Activated T-cell treated with anti-CD3 and anti-CD28 coated beads, Interleukin-2, amount 50 U/mL, for 24 hours (primary cell): ENCODE results near the gene IFNGR1.
"Not testable (repeated sequence)": the region's sequence is repeated elsewhere in the genome, so short reads cannot be mapped to it uniquely, and the experiment has no call there.

Experiments used
- DNase-seq: peaks from one replicate; pipeline ENCODE4 v3.0.0-alpha.2; 2020
- H3K27ac Mint-ChIP-seq: 2 replicates; pipeline ENCODE4 v1.8.0; 2020; ENCODE audit warnings: mild to moderate bottlenecking, mixed read lengths
- H3K27me3 Mint-ChIP-seq: 2 replicates; pipeline ENCODE4 v1.8.0; 2020; ENCODE audit warnings: mixed read lengths
- H3K36me3 Mint-ChIP-seq: 2 replicates; pipeline ENCODE4 v1.8.0; 2020; ENCODE audit warnings: low read depth, mixed read lengths
- H3K4me1 Mint-ChIP-seq: 2 replicates; pipeline ENCODE4 v1.8.0; 2020; ENCODE audit warnings: low read depth, mixed read lengths
- H3K4me3 Mint-ChIP-seq: 2 replicates; pipeline ENCODE4 v1.8.0; 2020; ENCODE audit warnings: mild to moderate bottlenecking, moderate library complexity, mixed read lengths
- H3K9me3 Mint-ChIP-seq: 2 replicates; pipeline ENCODE4 v1.8.0; 2020; ENCODE audit warnings: mixed read lengths

Gene IFNGR1

DNA sequence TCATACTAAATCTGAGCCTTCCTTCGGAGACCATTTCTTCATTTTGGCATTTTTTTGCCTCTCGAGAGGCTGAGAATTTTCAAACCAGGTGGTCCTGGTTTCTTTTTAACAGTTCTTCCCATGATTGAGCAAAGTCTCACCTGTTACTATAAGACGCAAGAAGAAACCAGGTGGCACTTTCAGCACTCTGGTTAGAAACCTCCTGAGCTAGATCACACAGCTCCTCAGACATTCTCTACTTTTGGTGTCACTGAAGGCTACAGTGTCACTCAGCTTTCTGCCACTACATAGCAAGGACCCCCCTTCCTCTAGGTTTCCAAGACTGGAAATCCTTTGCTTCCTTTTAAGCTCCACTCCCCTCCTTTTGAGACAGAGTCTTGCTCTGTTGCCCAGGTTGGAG lies 7.3 kb downstream of the IFNGR1 start:
- H3K4me1 Mint-ChIP-seq: peaks cover 47% of the 10 kb centered on the region

DNA sequence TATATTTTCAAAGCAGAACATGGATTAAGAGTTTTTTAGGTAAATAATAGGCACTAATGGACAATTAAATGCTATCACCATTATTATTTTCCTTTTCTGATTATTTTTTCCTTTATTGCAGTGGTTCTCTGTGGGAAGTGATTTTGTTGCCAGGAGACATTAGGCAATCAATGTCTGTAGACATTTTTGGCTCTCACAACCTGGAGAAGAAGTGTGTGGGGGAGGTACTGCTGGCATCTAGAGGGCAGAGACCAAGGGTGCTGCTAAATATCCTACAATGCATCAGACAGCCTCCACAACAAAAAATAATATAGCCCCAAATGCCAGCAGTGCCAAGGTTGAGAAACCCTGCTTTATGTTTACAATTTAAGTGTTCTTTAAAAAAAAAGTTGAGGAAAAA lies 8.3 kb downstream of the IFNGR1 start:
- Mint-ChIP-seq H3K9me3 (peaks cover 10% of the 10 kb centered on the region), H3K27me3 (no peaks in the 10 kb centered on the region), H3K4me3 (no peak overlapping the region), H3K36me3 (peaks cover 39% of the 10 kb centered on the region), H3K27ac (no peak overlapping the region), H3K4me1 (peaks cover 40% of the 10 kb centered on the region)
- DNase-seq: no peak

More for the DNA sequence above, 7.3 kb downstream of the IFNGR1 start:
- no peak overlapping the region for H3K4me3 Mint-ChIP-seq
- DNase-seq: no peak
- H3K27me3 Mint-ChIP-seq: no peaks in the 10 kb centered on the region
- peaks cover 10% of the 10 kb centered on the region for H3K9me3 Mint-ChIP-seq
- H3K27ac Mint-ChIP-seq: no peak overlapping the region
- H3K36me3 Mint-ChIP-seq: peaks cover 30% of the 10 kb centered on the region

DNA sequence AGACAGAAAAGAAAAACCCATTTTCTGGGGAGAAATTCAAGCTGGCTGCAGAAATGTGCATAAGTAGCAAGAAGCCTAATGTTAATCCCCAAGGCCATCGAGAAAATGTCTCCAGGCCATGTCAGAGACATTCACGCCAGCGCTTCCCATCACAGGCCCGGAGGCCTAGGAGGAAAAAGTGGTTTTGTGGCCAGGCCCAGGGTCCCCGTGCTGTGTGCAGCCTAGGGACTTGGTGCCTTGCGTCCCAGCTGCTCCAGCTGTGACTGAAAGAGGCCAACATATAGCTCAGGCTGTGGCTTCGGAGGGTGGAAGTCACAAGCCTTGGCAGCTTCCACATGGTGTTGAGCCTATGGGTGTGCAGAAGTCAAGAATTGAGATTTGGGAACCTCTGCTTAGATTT lies 10.9 kb downstream of the IFNGR1 start:
- Mint-ChIP-seq H3K4me1 (peaks cover 21% of the 10 kb centered on the region), H3K27ac (no peak overlapping the region), H3K36me3 (peaks cover 63% of the 10 kb centered on the region), H3K9me3 (peaks cover 10% of the 10 kb centered on the region), H3K27me3 (no peaks in the 10 kb centered on the region), H3K4me3 (no peak overlapping the region)
- no peak for DNase-seq

DNA sequence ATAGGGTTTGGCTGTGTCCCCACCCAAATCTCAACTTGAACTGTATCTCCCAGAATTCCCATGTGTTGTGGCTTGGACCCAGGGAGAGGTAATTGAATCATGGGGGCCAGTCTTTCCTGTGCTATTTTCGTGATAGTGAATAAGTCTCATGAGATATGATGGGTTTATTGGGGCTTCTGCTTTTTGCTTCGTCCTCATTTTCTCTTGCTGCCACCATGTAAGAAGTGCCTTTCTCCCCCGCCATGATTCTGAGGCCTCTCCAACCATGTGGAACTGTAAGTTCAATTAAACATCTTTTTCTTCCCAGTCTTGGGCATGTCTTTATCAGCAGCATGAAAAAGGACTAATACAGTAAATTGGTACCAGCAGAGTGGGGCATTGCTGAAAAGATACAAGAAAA lies 11.7 kb downstream of the IFNGR1 start:
- Mint-ChIP-seq H3K36me3 (peaks cover 69% of the 10 kb centered on the region), H3K4me1 (peaks cover 17% of the 10 kb centered on the region)
- DNase-seq, H3K9me3 Mint-ChIP-seq, H3K4me3 Mint-ChIP-seq, H3K27me3 Mint-ChIP-seq, H3K27ac Mint-ChIP-seq: not testable (repeated sequence)

DNA sequence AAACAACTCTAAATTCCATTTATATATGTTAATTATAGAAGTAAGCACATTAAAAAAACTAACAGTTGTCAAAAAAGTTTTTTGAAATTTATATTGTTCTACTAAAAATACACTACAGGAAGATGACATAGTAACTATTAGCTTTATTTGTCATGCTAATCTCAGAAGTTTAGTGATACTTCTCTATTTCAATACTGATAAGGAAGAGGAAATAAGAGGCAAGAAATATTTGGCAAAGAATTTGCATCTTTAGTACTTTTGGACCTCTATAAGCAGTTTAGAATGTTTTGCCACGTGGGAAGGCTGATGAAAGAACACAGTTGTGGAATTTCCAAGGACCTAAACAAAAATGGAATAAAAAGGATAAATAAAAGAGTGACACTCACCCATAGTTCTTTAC lies 12.6 kb downstream of the IFNGR1 start:
- Mint-ChIP-seq H3K9me3 (peaks cover 10% of the 10 kb centered on the region), H3K27ac (no peak overlapping the region), H3K27me3 (no peaks in the 10 kb centered on the region), H3K4me1 (peaks cover 13% of the 10 kb centered on the region), H3K36me3 (peaks cover 76% of the 10 kb centered on the region), H3K4me3 (no peak overlapping the region)
- DNase-seq: no peak

DNA sequence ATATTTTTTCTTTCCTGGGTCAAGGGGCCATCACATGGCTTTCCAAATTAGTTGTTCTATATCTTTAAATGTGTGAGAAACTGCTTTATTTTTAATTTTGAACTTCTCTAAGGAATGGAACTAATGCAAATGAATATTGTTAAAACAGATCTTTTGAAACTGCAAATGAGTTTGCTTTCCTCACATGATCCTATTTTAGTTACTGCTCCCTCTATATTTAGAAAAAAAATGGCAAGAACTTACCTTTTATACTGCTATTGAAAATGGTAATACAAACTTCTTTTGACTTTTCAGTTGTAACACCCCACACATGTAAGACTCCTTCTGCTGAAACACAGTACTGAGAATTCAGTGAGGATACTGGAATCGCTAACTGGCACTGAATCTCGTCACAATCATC lies 15.9 kb downstream of the IFNGR1 start:
- H3K9me3 Mint-ChIP-seq: no peaks in the 10 kb centered on the region
- no peaks in the 10 kb centered on the region for H3K4me1 Mint-ChIP-seq
- H3K4me3 Mint-ChIP-seq: no peak overlapping the region
- no peaks in the 10 kb centered on the region for H3K27me3 Mint-ChIP-seq
- no peak for DNase-seq
- no peak overlapping the region for H3K27ac Mint-ChIP-seq
- H3K36me3 Mint-ChIP-seq: peaks cover 73% of the 10 kb centered on the region

DNA sequence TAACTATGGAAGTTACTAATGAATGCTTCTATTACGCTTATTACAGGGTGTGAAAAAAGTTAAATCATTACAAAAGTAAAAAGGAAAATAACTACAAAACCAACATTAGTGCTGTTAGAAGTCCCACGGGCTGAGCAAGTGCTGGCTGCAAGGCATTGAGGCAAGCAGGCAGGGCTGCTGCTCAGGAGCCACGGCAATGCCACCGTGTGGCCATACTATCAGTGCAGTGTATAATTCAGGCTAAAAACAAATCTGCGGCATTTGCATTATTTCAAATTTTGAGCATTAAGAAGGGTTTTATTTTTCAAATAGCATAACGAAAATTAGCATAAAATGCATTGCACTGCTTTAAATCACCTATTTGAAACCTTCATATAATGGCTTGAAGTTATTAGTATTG lies 17.1 kb downstream of the IFNGR1 start:
- H3K4me3 Mint-ChIP-seq: no peak overlapping the region
- no peaks in the 10 kb centered on the region for H3K27me3 Mint-ChIP-seq
- H3K27ac Mint-ChIP-seq: no peak overlapping the region
- no peaks in the 10 kb centered on the region for H3K9me3 Mint-ChIP-seq
- peaks cover 72% of the 10 kb centered on the region for H3K36me3 Mint-ChIP-seq
- no peak for DNase-seq
- peaks cover 5% of the 10 kb centered on the region for H3K4me1 Mint-ChIP-seq

DNA sequence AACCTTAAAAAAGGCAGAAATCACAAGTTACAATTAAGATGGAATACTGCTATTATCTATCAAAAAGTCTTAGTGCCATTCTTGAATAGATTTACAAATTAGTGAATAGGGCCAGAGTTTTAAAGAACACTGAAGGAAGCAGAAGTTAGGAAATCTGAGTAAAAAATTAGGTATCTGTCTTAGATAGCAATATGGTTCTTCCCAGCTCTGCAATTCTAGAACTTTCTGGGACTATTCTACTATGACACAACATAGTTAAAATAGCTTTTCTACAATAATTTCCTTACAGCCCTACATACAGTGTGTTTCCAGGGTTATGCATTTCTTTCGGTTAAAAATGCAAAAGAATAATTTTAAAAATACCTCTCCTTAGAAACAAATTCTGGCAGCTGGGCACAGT lies 18.2 kb downstream of the IFNGR1 start:
- Mint-ChIP-seq H3K27ac (no peak overlapping the region), H3K4me1 (peaks cover 8% of the 10 kb centered on the region), H3K27me3 (no peaks in the 10 kb centered on the region), H3K36me3 (peaks cover 63% of the 10 kb centered on the region), H3K9me3 (no peaks in the 10 kb centered on the region), H3K4me3 (no peak overlapping the region)
- DNase-seq: no peak

DNA sequence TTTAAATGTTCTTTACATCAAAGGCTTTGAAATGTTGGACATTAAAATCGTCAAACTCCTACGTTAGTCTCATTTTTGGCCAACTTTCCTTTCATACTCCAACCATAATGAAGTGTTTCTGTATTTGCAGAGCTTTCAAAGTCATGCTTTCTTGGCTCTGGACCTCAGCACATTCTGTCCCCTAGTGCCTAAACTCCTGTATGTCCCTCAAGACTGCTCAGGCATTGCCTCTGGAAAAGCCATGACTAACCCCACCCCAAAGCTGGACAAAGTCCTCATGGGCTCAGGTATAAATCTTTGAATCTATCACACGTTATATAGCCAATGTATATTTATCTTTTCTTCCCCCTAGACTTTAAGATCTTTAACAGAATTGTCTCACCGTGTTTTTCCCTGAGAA lies 18.9 kb downstream of the IFNGR1 start:
- no peaks in the 10 kb centered on the region for H3K9me3 Mint-ChIP-seq
- H3K27ac Mint-ChIP-seq: no peak overlapping the region
- H3K4me1 Mint-ChIP-seq: peaks cover 9% of the 10 kb centered on the region
- no peaks in the 10 kb centered on the region for H3K27me3 Mint-ChIP-seq
- H3K4me3 Mint-ChIP-seq: no peak overlapping the region
- peaks cover 56% of the 10 kb centered on the region for H3K36me3 Mint-ChIP-seq
- no peak for DNase-seq

DNA sequence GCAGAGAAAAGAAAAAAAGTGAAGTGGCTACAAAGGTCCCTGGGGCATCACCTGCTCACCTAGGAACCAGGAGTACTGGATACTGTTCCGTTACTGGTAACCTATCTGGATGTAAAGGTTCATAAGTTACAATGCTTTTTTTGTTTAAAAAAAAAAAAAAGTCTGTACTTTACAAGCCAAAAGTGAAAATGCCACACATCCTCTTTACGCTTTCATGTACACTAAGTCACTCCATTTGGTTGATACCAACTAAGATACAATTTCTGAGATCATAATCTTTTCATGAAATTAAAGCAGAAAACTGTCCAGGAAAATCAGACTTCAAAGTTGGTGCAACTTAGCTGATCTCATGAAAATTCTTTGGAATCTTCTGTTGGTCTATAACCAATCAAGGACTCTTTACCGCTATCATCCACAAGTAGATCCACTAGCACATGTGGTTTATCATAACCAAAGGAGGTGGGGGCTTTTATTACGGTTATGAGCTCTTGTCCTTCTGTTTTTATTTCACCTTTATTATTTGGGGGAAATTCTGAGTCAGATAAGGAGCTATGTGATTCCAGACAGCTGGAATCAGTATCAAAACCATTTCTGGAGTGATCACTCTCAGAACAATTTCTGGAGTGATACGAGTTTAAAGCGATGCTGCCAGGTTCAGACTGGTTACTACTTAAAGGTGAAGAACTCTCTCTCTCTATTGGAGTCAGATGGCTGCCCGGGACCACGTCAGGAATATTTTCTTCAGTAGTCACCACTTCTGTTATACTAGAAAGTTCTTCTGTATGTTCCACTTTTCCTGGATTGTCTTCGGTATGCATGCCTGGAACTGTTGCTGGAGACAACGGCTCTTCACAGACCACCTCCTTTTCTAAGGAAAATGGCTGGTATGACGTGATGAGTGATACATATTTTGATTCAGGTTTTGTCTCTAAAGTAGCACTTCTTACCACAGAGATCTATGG lies 21.2 kb downstream of the IFNGR1 start:
- Mint-ChIP-seq H3K4me3 (no peak overlapping the region), H3K27ac (no peak overlapping the region), H3K9me3 (no peaks in the 10 kb centered on the region), H3K4me1 (peaks cover 9% of the 10 kb centered on the region), H3K27me3 (no peaks in the 10 kb centered on the region), H3K36me3 (peaks cover 35% of the 10 kb centered on the region)
- no peak for DNase-seq

DNA sequence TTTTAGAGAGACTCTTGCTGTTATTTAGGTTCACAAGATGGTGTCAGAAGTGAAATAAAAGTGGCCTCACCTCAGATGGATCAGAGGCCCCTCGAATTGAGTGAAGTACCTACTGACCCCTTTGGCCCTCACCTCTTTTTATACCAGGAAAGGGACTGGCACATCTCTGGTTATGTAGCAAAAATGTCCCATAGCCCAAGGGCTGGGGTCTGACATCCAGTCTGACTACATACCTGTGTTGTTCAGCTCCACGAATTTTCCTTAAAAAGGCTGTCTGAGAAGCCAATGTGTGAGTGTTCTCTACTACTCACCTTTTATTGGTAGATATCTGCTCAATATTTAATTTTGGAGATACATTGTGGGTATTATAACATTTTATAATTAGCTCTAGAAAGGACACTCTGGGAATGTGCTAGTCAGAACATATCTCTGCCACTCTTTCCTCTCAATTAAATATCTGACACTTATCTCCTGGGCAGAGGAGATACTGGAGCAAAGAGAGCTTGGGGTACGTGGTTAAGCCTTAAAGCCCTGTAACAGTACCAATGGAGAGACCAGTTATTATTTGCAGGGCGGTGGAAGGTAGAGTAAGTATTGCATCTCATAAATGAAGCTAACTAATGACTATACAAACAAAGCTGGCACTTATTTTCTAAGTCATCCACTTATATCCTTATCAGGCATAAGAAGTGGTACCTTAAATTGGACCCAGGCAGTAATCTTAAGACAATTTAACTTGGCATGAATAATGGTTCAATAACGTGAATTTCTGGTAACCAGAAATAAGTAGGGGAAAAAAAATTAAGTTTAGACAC lies 25.7 kb downstream of the IFNGR1 start:
- Mint-ChIP-seq H3K27ac (no peak overlapping the region), H3K4me3 (no peak overlapping the region), H3K27me3 (no peaks in the 10 kb centered on the region), H3K4me1 (peaks cover 9% of the 10 kb centered on the region), H3K9me3 (peaks cover 6% of the 10 kb centered on the region), H3K36me3 (peaks cover 11% of the 10 kb centered on the region)
- DNase-seq: no peak

DNA sequence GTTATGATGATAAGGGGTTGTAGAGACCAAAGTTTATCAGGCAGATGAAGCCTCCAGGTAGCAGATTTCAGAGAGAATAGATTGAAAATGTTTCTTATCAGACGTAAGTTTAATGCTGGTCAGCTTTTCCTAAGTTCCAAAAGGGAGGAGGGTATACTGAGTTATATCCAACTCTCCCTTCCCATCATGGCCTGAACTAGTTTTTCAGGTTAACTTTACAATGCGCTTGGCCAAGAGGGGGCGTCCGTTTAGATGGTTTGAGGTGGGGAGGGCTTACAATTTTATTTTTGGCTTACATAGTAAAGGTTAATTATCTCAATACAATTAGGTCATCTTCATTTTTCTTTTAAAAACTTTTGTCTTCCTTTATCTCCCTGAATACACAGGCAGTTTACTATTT lies 26.4 kb downstream of the IFNGR1 start:
- no peak overlapping the region for H3K27ac Mint-ChIP-seq
- H3K9me3 Mint-ChIP-seq: peaks cover 8% of the 10 kb centered on the region
- no peaks in the 10 kb centered on the region for H3K27me3 Mint-ChIP-seq
- no peak overlapping the region for H3K4me3 Mint-ChIP-seq
- H3K36me3 Mint-ChIP-seq: peaks cover 4% of the 10 kb centered on the region
- H3K4me1 Mint-ChIP-seq: peaks cover 5% of the 10 kb centered on the region
- no peak for DNase-seq

DNA sequence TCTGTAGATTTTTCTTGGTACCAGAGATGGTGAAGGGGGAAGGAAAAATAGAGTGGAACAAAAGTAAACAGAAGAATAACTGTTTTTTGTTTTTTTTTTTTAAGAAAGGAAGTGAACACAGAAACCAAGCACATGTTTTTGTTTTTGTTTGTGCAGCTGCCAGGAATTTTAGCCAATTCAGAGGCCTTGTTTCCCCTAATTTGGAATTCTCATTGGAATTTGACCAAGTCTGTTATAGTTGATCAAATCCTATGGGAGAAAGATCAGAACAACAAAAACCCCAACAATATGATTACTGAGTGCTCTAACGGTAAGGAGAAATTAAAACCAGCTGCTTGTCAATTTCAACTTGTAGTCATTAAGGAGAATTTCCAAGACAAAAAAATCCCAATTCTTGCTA lies 27.5 kb downstream of the IFNGR1 start:
- Mint-ChIP-seq H3K4me1 (peaks cover 2% of the 10 kb centered on the region), H3K36me3 (peaks cover 2% of the 10 kb centered on the region), H3K4me3 (no peak overlapping the region), H3K9me3 (peaks cover 17% of the 10 kb centered on the region), H3K27ac (no peak overlapping the region), H3K27me3 (no peaks in the 10 kb centered on the region)
- DNase-seq: no peak

DNA sequence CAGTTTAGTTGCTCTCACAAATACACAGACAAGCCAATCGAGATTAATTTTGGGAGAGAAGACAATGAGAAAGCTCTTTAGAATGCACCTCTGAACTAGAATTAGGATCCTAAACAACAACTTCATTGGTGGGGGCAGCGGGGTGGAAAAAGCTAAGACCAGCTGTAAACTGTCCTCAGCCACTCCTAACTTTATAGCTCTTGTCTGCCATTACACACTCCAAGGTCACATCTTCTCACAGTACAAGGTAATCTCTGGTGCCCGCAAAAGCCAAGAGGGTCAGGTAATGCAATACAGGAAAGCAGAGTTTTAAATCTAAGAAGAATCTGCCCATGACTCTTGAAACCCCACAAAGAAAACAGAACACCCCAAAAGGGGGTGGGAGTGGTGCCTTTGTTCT lies 27.9 kb downstream of the IFNGR1 start:
- no peak for DNase-seq
- H3K36me3 Mint-ChIP-seq: peaks cover 2% of the 10 kb centered on the region
- H3K27ac Mint-ChIP-seq: no peak overlapping the region
- H3K4me1 Mint-ChIP-seq: peaks cover 2% of the 10 kb centered on the region
- H3K9me3 Mint-ChIP-seq: peaks cover 18% of the 10 kb centered on the region
- no peak overlapping the region for H3K4me3 Mint-ChIP-seq
- H3K27me3 Mint-ChIP-seq: no peaks in the 10 kb centered on the region

DNA sequence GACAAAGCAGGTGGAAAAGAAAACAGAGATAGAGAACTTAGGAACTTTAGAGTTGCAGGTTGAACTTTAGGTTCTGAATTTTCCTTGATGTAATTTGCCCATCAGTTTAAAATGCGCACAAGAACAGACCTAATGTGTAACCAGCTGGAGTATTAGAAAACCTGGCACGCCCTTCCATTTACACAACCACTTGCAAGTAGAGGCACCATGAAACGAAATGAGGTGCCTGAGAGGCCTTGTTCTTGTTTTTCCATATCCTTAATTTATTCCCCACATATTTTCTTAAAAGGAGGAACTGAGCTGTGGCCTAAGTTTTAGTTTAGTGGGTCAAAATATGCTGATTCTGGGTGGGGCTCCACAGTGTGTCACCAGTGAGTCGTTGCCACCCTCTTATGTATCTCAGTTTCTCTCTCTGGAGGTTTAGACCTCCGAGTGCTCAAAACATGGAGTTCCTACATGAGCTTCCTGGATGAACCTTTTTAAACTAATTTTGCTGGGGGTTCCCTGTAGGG lies 28.5 kb downstream of the IFNGR1 start:
- peaks cover 21% of the 10 kb centered on the region for H3K9me3 Mint-ChIP-seq
- H3K27ac Mint-ChIP-seq: no peak overlapping the region
- H3K4me1 Mint-ChIP-seq: no peaks in the 10 kb centered on the region
- peaks cover 2% of the 10 kb centered on the region for H3K27me3 Mint-ChIP-seq
- DNase-seq: no peak
- no peak overlapping the region for H3K4me3 Mint-ChIP-seq
- H3K36me3 Mint-ChIP-seq: peaks cover 3% of the 10 kb centered on the region
